A549 (cell line): ENCODE results near the gene ZBTB45. TPM values are rescaled to one million over a fixed set of nuclear protein-coding genes. Genes with fewer than 3 reads are reported as not detected.

ENCODE experiments used
- ATAC-seq, 2 experiments: fragments of 200-7000 bp in 1 of 2; fragments of >200 bp in 1 of 2; cut with Nextera tagmentation in 1 of 2; cut with Tn5 transposase in 1 of 2; 3 replicates each; pipeline versions ENCODE4 v1.8.0 to v1.9.1; 2018 to 2020; ENCODE audit warnings: mild to moderate bottlenecking in 1 of 2, moderate library complexity in 1 of 2
- CTCF ChIA-PET: fragments of 300-600 bp; sonication (Branson Sonifier 250); formaldehyde crosslinking; extraction: SDS; loops from one replicate; lab custom pipeline; 2021; ENCODE audit warnings: antibody characterized with exemption, inconsistent platforms; lab: Yijun Ruan, JAX
- POLR2A ChIA-PET: fragments of 350-600 bp; formaldehyde crosslinking; extraction: SDS; loops from one replicate; lab custom pipeline; 2021; ENCODE audit warnings: antibody characterized with exemption, inconsistent platforms; lab: Yijun Ruan, JAX
- DNase-seq, 2 experiments: peaks; one replicate each; pipeline versions ENCODE4 v3.0.0 to v3.0.0-alpha.2; 2011 to 2016; ENCODE audit warnings: low read depth in 1 of 2, low spot score in 1 of 2
- FAIRE-seq: peaks from 2 replicates; lab custom pipeline; 2011; peaks lifted over from hg19 to GRCh38; lab: Jason Lieb, UNC
- H3K27ac ChIP-seq, 2 experiments: fragments of >200 bp; sonication (Bioruptor Twin); formaldehyde crosslinking; 3 replicates each; pipeline ENCODE4 v1.5.1; 2016 to 2017
- H3K4me1 ChIP-seq: fragments of >200 bp; sonication (Bioruptor Twin); formaldehyde crosslinking; 3 replicates; pipeline ENCODE4 v1.6.1; 2016
- H3K4me2 ChIP-seq: fragments of >200 bp; sonication (Bioruptor Twin); formaldehyde crosslinking; 3 replicates; pipeline ENCODE4 v1.6.1; 2016
- H3K4me3 ChIP-seq: fragments of >200 bp; sonication (Bioruptor Twin); formaldehyde crosslinking; 3 replicates; pipeline ENCODE4 v1.5.1; 2016
- H3K9me3 ChIP-seq: fragments of >200 bp; sonication (Bioruptor Twin); formaldehyde crosslinking; 3 replicates; pipeline ENCODE4 v1.6.1; 2016
- BCL3 ChIP-seq: fragments of >200 bp; sonication (Bioruptor Twin); formaldehyde crosslinking; IDR thresholded peaks from 3 replicates; pipeline ENCODE4 v1.6.1; 2016
- CEBPB ChIP-seq, 2 experiments: fragments of >200 bp in 1 of 2; sonication (Bioruptor Twin) in 1 of 2; formaldehyde crosslinking in 1 of 2; IDR thresholded peaks; 2 replicates each; pipeline ENCODE4 v1.6.1; 2012 to 2016
- ELK1 ChIP-seq: fragments of 150-350 bp; IDR thresholded peaks from 2 replicates; pipeline ENCODE4 v1.6.1; 2014; ENCODE audit warnings: low read depth, mild to moderate bottlenecking, low read length
- EP300 ChIP-seq, 2 experiments: fragments of >200 bp; sonication (Bioruptor Twin); formaldehyde crosslinking; IDR thresholded peaks; 2 replicates in 1 of 2; 3 replicates in 1 of 2; pipeline ENCODE4 v1.6.1; 2016 to 2017
- ESRRA ChIP-seq: fragments of 150-350 bp; IDR thresholded peaks from 2 replicates; pipeline ENCODE4 v1.6.1; 2014; ENCODE audit warnings: mild to moderate bottlenecking, low read length, borderline replicate concordance
- FOSL2 ChIP-seq, 2 experiments: fragments of 450-650 bp in 1 of 2; fragments of >200 bp in 1 of 2; sonication (Bioruptor Twin) in 1 of 2; formaldehyde crosslinking; IDR thresholded peaks; 2 replicates each; pipeline versions ENCODE4 v1.5.0 to v1.6.1; 2016 to 2020; ENCODE audit warnings: mild to moderate bottlenecking in 1 of 2, moderate library complexity in 1 of 2
- FOXS1 ChIP-seq: fragments of 250-450 bp; sonication (Bioruptor Pico); IDR thresholded peaks from 2 replicates; pipeline ENCODE4 v1.5.0; 2020; ENCODE audit warnings: mild to moderate bottlenecking, moderate library complexity
- GATA3 ChIP-seq: IDR thresholded peaks from 2 replicates; pipeline ENCODE4 v1.6.1; 2012; ENCODE audit warnings: borderline replicate concordance
- HDAC2 ChIP-seq: fragments of 200-600 bp; sonication (generic); IDR thresholded peaks from 2 replicates; pipeline ENCODE4 v1.6.1; 2016
- HMGXB4 ChIP-seq: fragments of 250-450 bp; sonication (Bioruptor Pico); IDR thresholded peaks from 2 replicates; pipeline ENCODE4 v1.5.0; 2021; ENCODE audit warnings: mild to moderate bottlenecking, moderate library complexity, borderline replicate concordance
- MAFK ChIP-seq: fragments of 450-650 bp; IDR thresholded peaks from 2 replicates; pipeline ENCODE4 v1.6.1; 2014; ENCODE audit not compliant: partially characterized antibody
- MAX ChIP-seq: IDR thresholded peaks from 2 replicates; pipeline ENCODE4 v1.6.1; 2012
- MAZ ChIP-seq: fragments of 150-350 bp; IDR thresholded peaks from 2 replicates; pipeline ENCODE4 v1.6.1; 2014; ENCODE audit warnings: antibody characterized with exemption, low read depth, low read length, borderline replicate concordance
- MYC ChIP-seq: IDR thresholded peaks from 2 replicates; pipeline ENCODE4 v1.6.1; 2012; ENCODE audit warnings: mild to moderate bottlenecking, inconsistent platforms, low read length, improper control_type of control experiment, borderline replicate concordance
- NFE2L2 ChIP-seq: fragments of 150-350 bp; conservative IDR thresholded peaks from 2 replicates; pipeline ENCODE4 v1.6.1; 2014; ENCODE audit warnings: low read length
- NPAS2 ChIP-seq: fragments of 250-450 bp; sonication (Bioruptor Pico); IDR thresholded peaks from 2 replicates; pipeline ENCODE4 v1.8.0; 2022; ENCODE audit warnings: mild to moderate bottlenecking, moderate library complexity, borderline replicate concordance
- PBX3 ChIP-seq: IDR thresholded peaks from 2 replicates; pipeline ENCODE4 v1.6.1; 2012
- PHF8 ChIP-seq: fragments of 200-600 bp; sonication (generic); IDR thresholded peaks from 2 replicates; pipeline ENCODE4 v1.6.1; 2016; ENCODE audit warnings: low read depth, mild to moderate bottlenecking, antibody characterized with exemption, moderate library complexity, borderline replicate concordance
- REST ChIP-seq: fragments of 200-600 bp; sonication (generic); IDR thresholded peaks from 2 replicates; pipeline ENCODE4 v1.6.1; 2016; ENCODE audit warnings: antibody characterized with exemption, mild to moderate bottlenecking, moderate library complexity
- RNF2 ChIP-seq: fragments of 200-600 bp; sonication (generic); IDR thresholded peaks from 2 replicates; pipeline ENCODE4 v1.6.1; 2016; ENCODE audit warnings: low read depth, mild to moderate bottlenecking, antibody characterized with exemption, moderate library complexity, borderline replicate concordance
- SMC3 ChIP-seq: fragments of >200 bp; sonication (Bioruptor Twin); formaldehyde crosslinking; IDR thresholded peaks from 3 replicates; pipeline ENCODE4 v1.6.1; 2018; ENCODE audit warnings: inconsistent platforms
- ZFP36 ChIP-seq: fragments of 450-650 bp; IDR thresholded peaks from 2 replicates; pipeline ENCODE4 v1.6.1; 2014; ENCODE audit warnings: borderline replicate concordance; ENCODE audit not compliant: partially characterized antibody
- ZNF302 ChIP-seq: fragments of 250-450 bp; sonication (Bioruptor Pico); IDR thresholded peaks from 2 replicates; pipeline ENCODE4 v1.9.0; 2021; ENCODE audit warnings: inconsistent platforms, mild to moderate bottlenecking, moderate library complexity
- WGBS: methylation state at CpG from one replicate; pipeline ENCODE4 v1.1.6; 2017; ENCODE audit errors: missing lambda C conversion rate; 5-methylcytosine and 5-hydroxymethylcytosine counted together
- polyA plus RNA-seq, 4 experiments: library from polyadenylated mRNA; depleted of rRNA in 3 of 4; stranded (reverse); fragments of >200 nt; fragmentation: RNase III in 1 of 4; extraction: RNeasy Plus Mini Kit Qiagen cat#74134 plus additional on column Dnase treatment in 1 of 4; gene quantifications; 2 replicates in 3 of 4; 3 replicates in 1 of 4; pipeline ENCODE4 v1.2.3, GENCODE V29; 2011 to 2017

ZBTB45 gene
- polyA plus RNA-seq, 2 of the 4 experiments (the other 2 are of a cell fraction): 6.4 to 13.4 TPM

GRCh38 chr19:58500242-58500641 is 19.4 kb downstream of the ZBTB45 start:
- DNase-seq (no peak), FAIRE-seq (no peak), ATAC-seq (no peak)
- Histone ChIP-seq H3K27ac (peak overlapping the region; percentile 85 to 89), H3K9me3 (0 out of 3 replicates have a peak, but pooled peaks cover 2% of the 10 kb centered on the region), H3K4me1 (peaks cover 17% of the 10 kb centered on the region; the same call in 2 of the 3 replicates), H3K4me2 (peak overlapping the region; percentile 98), H3K4me3 (peak overlapping the region; percentile 61)
- ChIA-PET POLR2A (interaction anchor here (1.5 to 3.9 kb wide), 2 partner anchors 20 to 44 kb away, joined by 10 to 40 read pairs; partner anchors contain the start of genes TRIM28 and ZBTB45), CTCF (interaction anchor here (0.6 to 4.1 kb wide), 10 partner anchors 8 to 108 kb away, joined by 3 to 57 read pairs (median 4); partner anchors contain the start of gene ZBTB45)
- no peak for TF ChIP-seq ZFP36
- no peak for TF ChIP-seq PBX3
- TF ChIP-seq GATA3: no peak
- TF ChIP-seq EP300 (IDR thresholded peaks at IDR 0.05): no peak
- no peak for TF ChIP-seq NFE2L2
- TF ChIP-seq ZNF302 (CRISPR knock-in tag): no peak
- TF ChIP-seq ELK1: no peak
- no peak for TF ChIP-seq SMC3
- no peak for TF ChIP-seq HMGXB4 (CRISPR knock-in tag)
- no peak for TF ChIP-seq MYC
- TF ChIP-seq MAFK: no peak
- TF ChIP-seq ESRRA: no peak
- TF ChIP-seq FOSL2 (IDR thresholded peaks at IDR 0.05): no peak
- no peak for TF ChIP-seq FOSL2 (CRISPR knock-in tag; IDR thresholded peaks at IDR 0.05)
- TF ChIP-seq FOXS1 (CRISPR knock-in tag): no peak
- WGBS: 93% methylated on average over 14 of the region's 14 CpGs

- Histone ChIP-seq H3K4me2 (peak overlapping the region; percentile 98), H3K4me3 (peak overlapping the region; percentile 61), H3K9me3 (0 out of 3 replicates have a peak, but pooled peaks cover 2% of the 10 kb centered on the region), H3K27ac (peak overlapping the region; percentile 85 to 89), H3K4me1 (peaks cover 13% of the 10 kb centered on the region; the same call in 2 of the 3 replicates)
- FAIRE-seq (peak; percentile 61), ATAC-seq (peak; percentile 97 to 99), DNase-seq (peak; percentile 100)
- ChIA-PET POLR2A (interaction anchor here (0.6 to 3.9 kb wide), 6 partner anchors 10 to 263 kb away, joined by 3 to 40 read pairs (median 6); partner anchors contain the start of genes TRIM28, ZBTB45 and ZNF446), CTCF (interaction anchor here (0.7 to 4.1 kb wide), 9 partner anchors 9 to 26 kb away, joined by 3 to 57 read pairs (median 4); partner anchors contain the start of gene ZBTB45)
- 10% methylated on average over 9 of the region's 60 CpGs for WGBS
- peak in 1 of 2 experiments; percentile 9; a peak in 1 of 4 replicates for TF ChIP-seq CEBPB (IDR thresholded peaks at IDR 0.05)
- TF ChIP-seq BCL3: peak; percentile 66; the same call in 1 of the 3 replicates
- peak; percentile 45; the same call in 1 of the 2 replicates for TF ChIP-seq REST
- peak; percentile 63; the same call in 1 of the 2 replicates for TF ChIP-seq MAZ
- TF ChIP-seq MYC: peak; percentile 75
- no peak for TF ChIP-seq HDAC2
- peak; percentile 97 for TF ChIP-seq MAX
- TF ChIP-seq NPAS2: no peak
- TF ChIP-seq RNF2: no peak
- TF ChIP-seq PHF8: peak; percentile 43; the same call in 1 of the 2 replicates
These were observed 20.3 kb downstream of the ZBTB45 start for GRCh38 chr19:58499021-58499927.
